ENCODE measurements around the gene SCUBE3.

DNA sequence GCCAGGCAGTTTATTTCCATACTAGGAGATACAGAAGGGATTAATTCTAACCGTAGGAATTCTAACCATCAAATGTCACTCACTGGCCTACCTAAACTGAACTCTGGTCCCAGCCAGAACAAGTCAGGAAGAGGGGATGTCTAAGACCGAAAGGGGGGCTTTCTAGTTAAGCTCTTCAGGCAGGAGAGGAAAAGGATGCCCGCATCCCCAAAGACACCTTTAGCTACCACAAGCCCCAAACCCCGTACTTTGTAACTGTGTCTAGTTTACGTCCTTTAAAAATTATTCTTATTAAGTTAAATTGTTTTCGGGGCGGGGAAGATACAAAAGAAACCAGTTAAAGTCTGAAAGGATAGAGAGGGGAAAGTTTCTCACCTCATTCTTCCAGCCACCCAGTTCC is 44.6 kb downstream of the SCUBE3 start:
- TF ChIP-seq RAD21 (conservative IDR thresholded peaks at IDR 0.05) = no peak
- TF ChIP-seq, protein P1, sequence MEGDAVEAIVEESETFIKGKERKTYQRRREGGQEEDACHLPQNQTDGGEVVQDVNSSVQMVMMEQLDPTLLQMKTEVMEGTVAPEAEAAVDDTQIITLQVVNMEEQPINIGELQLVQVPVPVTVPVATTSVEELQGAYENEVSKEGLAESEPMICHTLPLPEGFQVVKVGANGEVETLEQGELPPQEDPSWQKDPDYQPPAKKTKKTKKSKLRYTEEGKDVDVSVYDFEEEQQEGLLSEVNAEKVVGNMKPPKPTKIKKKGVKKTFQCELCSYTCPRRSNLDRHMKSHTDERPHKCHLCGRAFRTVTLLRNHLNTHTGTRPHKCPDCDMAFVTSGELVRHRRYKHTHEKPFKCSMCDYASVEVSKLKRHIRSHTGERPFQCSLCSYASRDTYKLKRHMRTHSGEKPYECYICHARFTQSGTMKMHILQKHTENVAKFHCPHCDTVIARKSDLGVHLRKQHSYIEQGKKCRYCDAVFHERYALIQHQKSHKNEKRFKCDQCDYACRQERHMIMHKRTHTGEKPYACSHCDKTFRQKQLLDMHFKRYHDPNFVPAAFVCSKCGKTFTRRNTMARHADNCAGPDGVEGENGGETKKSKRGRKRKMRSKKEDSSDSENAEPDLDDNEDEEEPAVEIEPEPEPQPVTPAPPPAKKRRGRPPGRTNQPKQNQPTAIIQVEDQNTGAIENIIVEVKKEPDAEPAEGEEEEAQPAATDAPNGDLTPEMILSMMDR (IDR thresholded peaks at IDR 0.05; ENCODE audit: poor library complexity, severe bottlenecking) = no peak
- no peak for TF ChIP-seq POLR2AphosphoS5 (IDR thresholded peaks at IDR 0.05)
